ENCODE measurements around the gene EFHD2.

- no peak for TF ChIP-seq CTCF (IDR thresholded peaks at IDR 0.05; ENCODE audit: control extremely low read depth in 1 of 3, insufficient read depth in 1 of 3, low read depth in 1 of 3, low read length in 3 of 3)
- no peak for TF ChIP-seq RAD21 (IDR thresholded peaks at IDR 0.05 in 1 of 2, conservative IDR thresholded peaks at IDR 0.05 in 1 of 2; ENCODE audit: low read depth in 2 of 2, low read length in 2 of 2)
- no peak for TF ChIP-seq ATF3 (IDR thresholded peaks at IDR 0.05; ENCODE audit: insufficient read depth, low read depth, low read length)
- no peak for TF ChIP-seq YY1 (IDR thresholded peaks at IDR 0.05; ENCODE audit: low read depth, low read length)
- TF ChIP-seq EGR1 (IDR thresholded peaks at IDR 0.05; ENCODE audit: borderline replicate concordance, low read depth, low read length), result no peak
- TF ChIP-seq SUZ12 (IDR thresholded peaks at IDR 0.05; ENCODE audit: low read length), result no peak
These were observed 5.6 kb upstream of the EFHD2 start for GRCh38 chr1:15403962-15404580.

Measured in H1 (cell line).